ENCODE measurements around the gene MEIS1. TPM values are rescaled to one million over a fixed set of nuclear protein-coding genes. Genes with fewer than 3 reads are reported as not detected.
A peak's percentile ranks its signal among the peaks of the same experiment; 100 is the strongest.

The MEIS1 gene
- total RNA-seq, 2 donors from 2014 or later, result 15.4 to 23.7 TPM

- DNase-seq (ENCODE audit: low spot score), result no peak
- 3% methylated on average over 36 of the region's 36 CpGs for WGBS
- peak overlapping the region; percentile 47 to 50 for H3K4me3 ChIP-seq
- no peaks in the 10 kb centered on the region for H3K9me3 ChIP-seq
- TF ChIP-seq CTCF (IDR thresholded peaks at IDR 0.05) (no peak), POLR2A (IDR thresholded peaks at IDR 0.05) (no peak)
- no peaks in the 10 kb centered on the region for H3K4me1 ChIP-seq (replicated peaks)
- no peaks in the 10 kb centered on the region for H3K27me3 ChIP-seq (replicated peaks; ENCODE audit: insufficient read depth)
- H3K27ac ChIP-seq, result peak overlapping the region; percentile 87 to 89
- intact Hi-C loops (cut with DNase I), result loop anchor here (2.0 to 10.0 kb wide), 5 partner anchors 253 to 1595 kb away; no protein-coding TSS in a partner anchor
- H3K36me3 ChIP-seq, result no peaks in the 10 kb centered on the region
Measured at GRCh38 chr2:66439812-66440542, 5.1 kb downstream of the MEIS1 start.

GRCh38 chr2:66440708-66441497, 6.0 kb downstream of the MEIS1 start:
- no peak for DNase-seq (ENCODE audit: low spot score)
- no peaks in the 10 kb centered on the region for H3K9me3 ChIP-seq
- intact Hi-C loops (cut with DNase I), result loop anchor here (10.0 kb wide), 1 partner anchor 1594 kb away; no protein-coding TSS in a partner anchor
- no peaks in the 10 kb centered on the region for H3K27me3 ChIP-seq (replicated peaks; ENCODE audit: insufficient read depth)
- H3K36me3 ChIP-seq, result no peaks in the 10 kb centered on the region
- no peaks in the 10 kb centered on the region for H3K4me1 ChIP-seq (replicated peaks)
- TF ChIP-seq POLR2AphosphoS5 (IDR thresholded peaks at IDR 0.05) (no peak), CTCF (IDR thresholded peaks at IDR 0.05) (no peak), POLR2A (IDR thresholded peaks at IDR 0.05) (no peak)
- H3K27ac ChIP-seq, result peak overlapping the region; percentile 87 to 89
- 8% methylated on average over 20 of the region's 20 CpGs for WGBS
- peak overlapping the region; percentile 47 to 50 for H3K4me3 ChIP-seq

- no peak for TF ChIP-seq CTCF (IDR thresholded peaks at IDR 0.05)
- H3K27me3 ChIP-seq (replicated peaks; ENCODE audit: insufficient read depth), result peaks cover 4% of the 10 kb centered on the region
- H3K4me3 ChIP-seq, result peak overlapping the region; percentile 0 to 47
- intact Hi-C loops (cut with DNase I), result loop anchor here (10.0 kb wide), 1 partner anchor 1593 kb away; no protein-coding TSS in a partner anchor
- H3K4me1 ChIP-seq (replicated peaks), result no peaks in the 10 kb centered on the region
- H3K27ac ChIP-seq, result peak overlapping the region; percentile 87 to 89
- 39% methylated on average over 6 of the region's 6 CpGs for WGBS
- no peaks in the 10 kb centered on the region for H3K36me3 ChIP-seq
- no peaks in the 10 kb centered on the region for H3K9me3 ChIP-seq
- no peak for DNase-seq (ENCODE audit: low spot score)
Measured at GRCh38 chr2:66441581-66442320, 6.8 kb downstream of the MEIS1 start.

GRCh38 chr2:66442516-66443185, 7.7 kb downstream of the MEIS1 start:
- Histone ChIP-seq H3K36me3 (no peaks in the 10 kb centered on the region), H3K27ac (peak overlapping the region; percentile 85 to 87), H3K4me3 (peak overlapping the region; percentile 1 to 31), H3K9me3 (no peaks in the 10 kb centered on the region), H3K4me1 (replicated peaks) (no peaks in the 10 kb centered on the region), H3K27me3 (replicated peaks; ENCODE audit: insufficient read depth) (peaks cover 4% of the 10 kb centered on the region)
- WGBS, result 48% methylated on average over 10 of the region's 10 CpGs
- DNase-seq (ENCODE audit: low spot score), result no peak
- TF ChIP-seq POLR2A (IDR thresholded peaks at IDR 0.05) (no peak), CTCF (IDR thresholded peaks at IDR 0.05) (no peak), POLR2AphosphoS5 (IDR thresholded peaks at IDR 0.05) (no peak)
- intact Hi-C loops (cut with DNase I), result loop anchor here (10.0 kb wide), 1 partner anchor 1592 kb away; no protein-coding TSS in a partner anchor
